GM06990 (cell line): Measurements from ENCODE around the gene OAT.
A peak's percentile ranks its signal among the peaks of the same experiment; 100 is the strongest.

Experiments
- DNase-seq: peaks from one replicate; pipeline ENCODE4 v3.0.0-alpha.2; 2011; ENCODE audit not compliant: insufficient read length; ENCODE audit errors: extremely low read depth
- H3K27me3 ChIP-seq: replicated peaks from 2 replicates; pipeline ENCODE4 v1.6.0; 2011; ENCODE audit warnings: low read length; ENCODE audit not compliant: control insufficient read depth, insufficient read depth
- H3K36me3 ChIP-seq: 2 replicates; pipeline ENCODE4 v1.5.1; 2011; ENCODE audit warnings: low read length; ENCODE audit not compliant: control insufficient read depth, insufficient read depth
- H3K4me3 ChIP-seq: replicated peaks from 2 replicates; pipeline ENCODE4 v1.5.1; 2011; ENCODE audit warnings: low read depth, mild to moderate bottlenecking, control low read depth, low read length
- CTCF ChIP-seq: IDR thresholded peaks from 2 replicates; pipeline ENCODE4 v1.5.1; 2011; ENCODE audit warnings: low read length, control low read depth, mild to moderate bottlenecking, inconsistent platforms; ENCODE audit not compliant: insufficient read depth, poor library complexity, severe bottlenecking

Gene OAT

GRCh38 chr10:124417895-124418725 is 613 bp downstream of the OAT start:
- Histone ChIP-seq H3K4me3 (peak overlapping the region; percentile 62), H3K36me3 (no peaks in the 10 kb centered on the region), H3K27me3 (no peaks in the 10 kb centered on the region; the same call in 1 of the 2 replicates)
- TF ChIP-seq CTCF: peak; percentile 15
- peak; percentile 43 for DNase-seq

- DNase-seq: no peak
- no peak for TF ChIP-seq CTCF
- Histone ChIP-seq H3K4me3 (no peak overlapping the region), H3K36me3 (no peaks in the 10 kb centered on the region), H3K27me3 (no peaks in the 10 kb centered on the region; the same call in 1 of the 2 replicates)
Observed at GRCh38 chr10:124416733-124417132, 2.0 kb downstream of the OAT start.

GRCh38 chr10:124415210-124415609 is 3.5 kb downstream of the OAT start:
- Histone ChIP-seq H3K36me3 (no peaks in the 10 kb centered on the region), H3K4me3 (no peak overlapping the region), H3K27me3 (no peaks in the 10 kb centered on the region; the same call in 1 of the 2 replicates)
- no peak for TF ChIP-seq CTCF
- no peak for DNase-seq

GRCh38 chr10:124414076-124414475 is 4.6 kb downstream of the OAT start:
- no peak overlapping the region for H3K4me3 ChIP-seq
- H3K27me3 ChIP-seq: no peaks in the 10 kb centered on the region; the same call in 1 of the 2 replicates
- DNase-seq: no peak
- TF ChIP-seq CTCF: no peak
- H3K36me3 ChIP-seq: no peaks in the 10 kb centered on the region

- TF ChIP-seq CTCF: no peak
- Histone ChIP-seq H3K36me3 (no peaks in the 10 kb centered on the region), H3K27me3 (no peaks in the 10 kb centered on the region), H3K4me3 (no peak overlapping the region)
- DNase-seq: no peak
Observed at GRCh38 chr10:124409696-124410095, 9.0 kb downstream of the OAT start.
